Omental fat pad (tissue), 4 donors: ENCODE data around the gene COPS2. TPM values are rescaled to one million over a fixed set of nuclear protein-coding genes. Genes with fewer than 3 reads are reported as not detected.

Experiments
- ATAC-seq: fragments of 150-250 bp; one replicate; pipeline ENCODE4 v1.9.1; 2016; ENCODE audit warnings: mild to moderate bottlenecking, moderate library complexity; ENCODE audit not compliant: low FRiP score
- DNase-seq: peaks from one replicate; pipeline ENCODE4 v3.0.0-alpha.2; 2019; ENCODE audit warnings: low spot score
- CTCF ChIP-seq, 3 donors: fragments of 450-650 bp; IDR thresholded peaks; one replicate each; pipeline ENCODE4 v1.5.1; 2016 to 2017; ENCODE audit warnings: antibody characterized with exemption in 3 of 3, mild to moderate bottlenecking in 3 of 3, moderate library complexity in 2 of 3
- total RNA-seq, 4 donors: library from RNA; depleted of rRNA; stranded (reverse); fragments of >200 nt; gene quantifications; one replicate each; pipeline ENCODE4 v1.1.0, GENCODE V29; 2016

The COPS2 gene
- total RNA-seq, 4 donors from 2014 or later: 58.8 to 70.5 (median 60.4) TPM

GRCh38 chr15:49110158-49110944, 45.0 kb downstream of the COPS2 start:
- no peak for TF ChIP-seq CTCF (IDR thresholded peaks at IDR 0.05)
- DNase-seq (no peak), ATAC-seq (no peak)

GRCh38 chr15:49103002-49103401, 52.4 kb downstream of the COPS2 start:
- DNase-seq: no peak
- no peak for ATAC-seq
- TF ChIP-seq CTCF (IDR thresholded peaks at IDR 0.05): no peak

- DNase-seq (no peak), ATAC-seq (no peak)
- no peak for TF ChIP-seq CTCF (IDR thresholded peaks at IDR 0.05)
Observed at GRCh38 chr15:49101536-49101935, 53.9 kb downstream of the COPS2 start.

GRCh38 chr15:49096090-49096750, 59.2 kb downstream of the COPS2 start:
- DNase-seq: no peak
- ATAC-seq: no peak
- TF ChIP-seq CTCF (IDR thresholded peaks at IDR 0.05): no peak

GRCh38 chr15:49094923-49095322, 60.5 kb downstream of the COPS2 start:
- no peak for TF ChIP-seq CTCF (IDR thresholded peaks at IDR 0.05)
- no peak for DNase-seq
- ATAC-seq: no peak

- ATAC-seq (no peak), DNase-seq (no peak)
- TF ChIP-seq CTCF (IDR thresholded peaks at IDR 0.05): no peak
Observed at GRCh38 chr15:49093252-49094105, 61.9 kb downstream of the COPS2 start.
